ENCODE results near the gene PHKB.

Gene PHKB

GRCh38 chr16:47519037-47519436 lies 57.9 kb downstream of the PHKB start:
- Histone ChIP-seq H3K27ac (no peak overlapping the region), H3K4me3 (no peak overlapping the region)
- no peak for TF ChIP-seq CTCF (IDR thresholded peaks at IDR 0.05)
- no peak for DNase-seq (ENCODE audit: low spot score)

GRCh38 chr16:47519546-47519945 lies 58.4 kb downstream of the PHKB start:
- no peak for TF ChIP-seq CTCF (IDR thresholded peaks at IDR 0.05)
- DNase-seq (ENCODE audit: low spot score), result no peak
- H3K4me3 ChIP-seq, result no peak overlapping the region

GRCh38 chr16:47519996-47520679 lies 59.0 kb downstream of the PHKB start:
- Histone ChIP-seq H3K4me3 (no peak overlapping the region), H3K27ac (no peak overlapping the region)
- DNase-seq (ENCODE audit: low spot score), result no peak
- TF ChIP-seq CTCF (IDR thresholded peaks at IDR 0.05), result no peak

More at GRCh38 chr16:47519546-47519945, 58.4 kb downstream of the PHKB start:
- no peak overlapping the region for H3K27ac ChIP-seq

- Histone ChIP-seq H3K4me3 (no peak overlapping the region), H3K27ac (no peak overlapping the region)
- no peak for TF ChIP-seq CTCF (IDR thresholded peaks at IDR 0.05)
- DNase-seq (ENCODE audit: low spot score), result no peak
Observed at GRCh38 chr16:47523342-47524006, 62.3 kb downstream of the PHKB start.

- H3K27ac ChIP-seq, result peak overlapping the region in 1 of 2 donors; percentile 5
- H3K4me3 ChIP-seq, result no peak overlapping the region
- no peak for TF ChIP-seq CTCF (IDR thresholded peaks at IDR 0.05)
- DNase-seq (ENCODE audit: low spot score), result no peak
Observed at GRCh38 chr16:47524007-47524405, 62.9 kb downstream of the PHKB start.

- no peak for DNase-seq (ENCODE audit: low spot score)
- no peak overlapping the region for H3K27ac ChIP-seq
- H3K4me3 ChIP-seq, result no peak overlapping the region
- no peak for TF ChIP-seq CTCF (IDR thresholded peaks at IDR 0.05)
Observed at GRCh38 chr16:47528431-47528830, 67.3 kb downstream of the PHKB start.

- no peak for TF ChIP-seq CTCF (IDR thresholded peaks at IDR 0.05)
- Histone ChIP-seq H3K27ac (no peak overlapping the region), H3K4me3 (no peak overlapping the region)
- DNase-seq (ENCODE audit: low spot score), result no peak
Observed at GRCh38 chr16:47533744-47534292, 72.7 kb downstream of the PHKB start.

Data from coronary artery (tissue), 2 donors.